Cardiac fibroblast (primary cell): ENCODE data around the gene BRSK2.

ENCODE experiments used
- DNase-seq, 2 donors: peaks; one replicate each; pipeline versions ENCODE4 v3.0.0 to v3.0.0-alpha.2; 2010; ENCODE audit warnings: low read depth in 2 of 2
- H3K4me3 ChIP-seq, 2 donors: replicated peaks in 1 of 2; 1 replicate in 1 of 2; 2 replicates in 1 of 2; pipeline ENCODE4 v1.5.1; 2011; ENCODE audit warnings: low read depth in 2 of 2, low read length in 2 of 2, mild to moderate bottlenecking in 2 of 2, moderate library complexity in 1 of 2
- CTCF ChIP-seq: IDR thresholded peaks from one replicate; pipeline ENCODE4 v1.5.1; 2011; ENCODE audit warnings: low read depth, mild to moderate bottlenecking, low read length, inconsistent platforms

BRSK2 gene

DNA sequence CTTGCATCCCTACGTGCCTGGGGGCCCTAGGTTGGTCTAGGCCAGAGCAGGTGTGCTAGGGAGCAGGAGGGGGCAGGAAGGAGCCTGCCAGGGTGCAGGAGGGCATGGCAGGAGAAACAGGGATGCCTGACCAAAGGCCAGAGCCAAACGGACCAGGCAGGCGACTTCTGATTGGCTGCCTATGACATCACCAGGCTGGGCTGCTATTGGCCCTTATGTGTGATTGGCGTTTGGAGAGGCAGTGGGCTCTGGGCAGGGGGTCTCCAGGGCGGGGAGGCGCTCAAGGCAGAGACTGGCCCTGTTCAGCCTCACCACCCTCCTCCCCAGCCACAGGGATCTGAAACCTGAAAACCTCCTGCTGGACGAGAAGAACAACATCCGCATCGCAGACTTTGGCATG, 52.4 kb downstream of the BRSK2 start:
- TF ChIP-seq CTCF = no peak
- peak; percentile 23 for DNase-seq
- H3K4me3 ChIP-seq = no peak overlapping the region

GRCh38 chr11:1442807-1443366, 53.2 kb downstream of the BRSK2 start:
- TF ChIP-seq CTCF = no peak
- DNase-seq = no peak
- no peak overlapping the region for H3K4me3 ChIP-seq

- TF ChIP-seq CTCF = no peak
- H3K4me3 ChIP-seq = no peak overlapping the region
- no peak for DNase-seq
Measured at GRCh38 chr11:1443737-1444136, 54.0 kb downstream of the BRSK2 start.

- no peak for TF ChIP-seq CTCF
- DNase-seq = no peak
- H3K4me3 ChIP-seq = no peak overlapping the region
Measured at GRCh38 chr11:1444321-1444720, 54.6 kb downstream of the BRSK2 start.

GRCh38 chr11:1444823-1445422, 55.2 kb downstream of the BRSK2 start:
- no peak for DNase-seq
- no peak overlapping the region for H3K4me3 ChIP-seq
- no peak for TF ChIP-seq CTCF

- no peak for DNase-seq
- TF ChIP-seq CTCF = no peak
- H3K4me3 ChIP-seq = no peak overlapping the region
Measured at GRCh38 chr11:1445741-1446445, 56.2 kb downstream of the BRSK2 start.

GRCh38 chr11:1446623-1447022, 56.9 kb downstream of the BRSK2 start:
- no peak for TF ChIP-seq CTCF
- DNase-seq = no peak
- H3K4me3 ChIP-seq = no peak overlapping the region
